Breast epithelium (tissue), 3 donors: ENCODE results near the gene RABGAP1L.

ENCODE experiments used
- POLR2A ChIP-seq: fragments of 450-650 bp; IDR thresholded peaks from one replicate; pipeline ENCODE4 v1.6.1; 2016; ENCODE audit warnings: antibody characterized with exemption, mild to moderate bottlenecking, moderate library complexity
- POLR2AphosphoS5 ChIP-seq, 3 donors: sonication (generic); formaldehyde crosslinking; IDR thresholded peaks; one replicate each; pipeline ENCODE4 v1.6.1; 2017; ENCODE audit warnings: antibody characterized with exemption in 3 of 3
- TF ChIP-seq, protein P1 (sequence below), 3 donors: fragments of 450-650 bp; IDR thresholded peaks; one replicate each; pipeline ENCODE4 v1.5.1; 2016 to 2017; ENCODE audit warnings: antibody characterized with exemption in 3 of 3, mild to moderate bottlenecking in 3 of 3, moderate library complexity in 3 of 3

DNA sequence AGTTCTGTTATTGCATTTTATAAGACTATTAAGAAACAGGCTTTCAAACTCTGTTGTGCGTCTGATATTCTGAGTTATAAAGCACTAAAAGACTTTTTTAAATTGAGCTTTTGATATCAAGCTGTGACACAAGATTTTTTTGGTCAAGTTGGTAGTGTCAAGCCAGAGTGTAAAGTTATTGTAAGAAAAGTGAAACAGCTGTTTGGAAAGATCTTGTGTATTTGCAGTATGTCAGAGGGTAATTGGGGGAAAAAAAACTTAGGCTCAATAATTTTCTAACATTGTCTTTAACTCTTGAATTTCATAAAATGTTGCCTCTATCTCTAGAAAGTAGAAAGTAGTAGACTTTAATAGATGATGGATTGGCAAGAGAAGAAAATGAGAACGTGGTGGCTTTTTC, 844.2 kb downstream of the RABGAP1L start:
- TF ChIP-seq, protein P1, sequence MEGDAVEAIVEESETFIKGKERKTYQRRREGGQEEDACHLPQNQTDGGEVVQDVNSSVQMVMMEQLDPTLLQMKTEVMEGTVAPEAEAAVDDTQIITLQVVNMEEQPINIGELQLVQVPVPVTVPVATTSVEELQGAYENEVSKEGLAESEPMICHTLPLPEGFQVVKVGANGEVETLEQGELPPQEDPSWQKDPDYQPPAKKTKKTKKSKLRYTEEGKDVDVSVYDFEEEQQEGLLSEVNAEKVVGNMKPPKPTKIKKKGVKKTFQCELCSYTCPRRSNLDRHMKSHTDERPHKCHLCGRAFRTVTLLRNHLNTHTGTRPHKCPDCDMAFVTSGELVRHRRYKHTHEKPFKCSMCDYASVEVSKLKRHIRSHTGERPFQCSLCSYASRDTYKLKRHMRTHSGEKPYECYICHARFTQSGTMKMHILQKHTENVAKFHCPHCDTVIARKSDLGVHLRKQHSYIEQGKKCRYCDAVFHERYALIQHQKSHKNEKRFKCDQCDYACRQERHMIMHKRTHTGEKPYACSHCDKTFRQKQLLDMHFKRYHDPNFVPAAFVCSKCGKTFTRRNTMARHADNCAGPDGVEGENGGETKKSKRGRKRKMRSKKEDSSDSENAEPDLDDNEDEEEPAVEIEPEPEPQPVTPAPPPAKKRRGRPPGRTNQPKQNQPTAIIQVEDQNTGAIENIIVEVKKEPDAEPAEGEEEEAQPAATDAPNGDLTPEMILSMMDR (IDR thresholded peaks at IDR 0.05) = no peak
- no peak for TF ChIP-seq POLR2A
- no peak for TF ChIP-seq POLR2AphosphoS5 (IDR thresholded peaks at IDR 0.05)
